Effector CD4-positive, alpha-beta T cell (primary cell): ENCODE results near the gene CTNNA2.
"Not testable (repeated sequence)": the region's sequence is repeated elsewhere in the genome, so short reads cannot be mapped to it uniquely, and the experiment has no call there.

Experiments used
- DNase-seq: peaks from one replicate; pipeline ENCODE4 v3.0.0-alpha.2; 2020

Gene CTNNA2

GRCh38 chr2:80112790-80113189 lies 599.9 kb downstream of the CTNNA2 start:
- DNase-seq: no peak

GRCh38 chr2:80113399-80113798 lies 600.5 kb downstream of the CTNNA2 start:
- DNase-seq: no peak

GRCh38 chr2:80114812-80115211 lies 602.0 kb downstream of the CTNNA2 start:
- DNase-seq: no peak

GRCh38 chr2:80117401-80117800 lies 604.5 kb downstream of the CTNNA2 start:
- DNase-seq: no peak

- DNase-seq: no peak
Observed at GRCh38 chr2:80120866-80121265, 608.0 kb downstream of the CTNNA2 start.

- no peak for DNase-seq
Observed at GRCh38 chr2:80122675-80123074, 609.8 kb downstream of the CTNNA2 start.

GRCh38 chr2:80126596-80127189 lies 613.8 kb downstream of the CTNNA2 start:
- no peak for DNase-seq

- no peak for DNase-seq
Observed at GRCh38 chr2:80128080-80128479, 615.2 kb downstream of the CTNNA2 start.

- no peak for DNase-seq
Observed at GRCh38 chr2:80132281-80132680, 619.4 kb downstream of the CTNNA2 start.

GRCh38 chr2:80135001-80135400 lies 622.1 kb downstream of the CTNNA2 start:
- no peak for DNase-seq

- DNase-seq: no peak
Observed at GRCh38 chr2:80136338-80136737, 623.5 kb downstream of the CTNNA2 start.

GRCh38 chr2:80139001-80139400 lies 626.1 kb downstream of the CTNNA2 start:
- no peak for DNase-seq

GRCh38 chr2:80141007-80141726 lies 628.3 kb downstream of the CTNNA2 start:
- no peak for DNase-seq

- no peak for DNase-seq
Observed at GRCh38 chr2:80145499-80145898, 632.6 kb downstream of the CTNNA2 start.

- DNase-seq: not testable (repeated sequence)
Observed at GRCh38 chr2:80146757-80147156, 633.9 kb downstream of the CTNNA2 start.

GRCh38 chr2:80147690-80148089 lies 634.8 kb downstream of the CTNNA2 start:
- DNase-seq: no peak

- DNase-seq: no peak
Observed at GRCh38 chr2:80148906-80149305, 636.1 kb downstream of the CTNNA2 start.

- no peak for DNase-seq
Observed at GRCh38 chr2:80149991-80150390, 637.1 kb downstream of the CTNNA2 start.

- DNase-seq: no peak
Observed at GRCh38 chr2:80151248-80151647, 638.4 kb downstream of the CTNNA2 start.

GRCh38 chr2:80151651-80152050 lies 638.8 kb downstream of the CTNNA2 start:
- DNase-seq: no peak

- no peak for DNase-seq
Observed at GRCh38 chr2:80153151-80153550, 640.3 kb downstream of the CTNNA2 start.

GRCh38 chr2:80153768-80154167 lies 640.9 kb downstream of the CTNNA2 start:
- no peak for DNase-seq

- DNase-seq: no peak
Observed at GRCh38 chr2:80154231-80154915, 641.5 kb downstream of the CTNNA2 start.

GRCh38 chr2:80164375-80164774 lies 651.5 kb downstream of the CTNNA2 start:
- no peak for DNase-seq
